Aorta (tissue), 5 donors: ENCODE results near the gene IGLL5. TPM values are rescaled to one million over a fixed set of nuclear protein-coding genes. Genes with fewer than 3 reads are reported as not detected.

ENCODE experiments used
- ATAC-seq: fragments of 200-7000 bp; cut with Tn5 transposase; one replicate; pipeline ENCODE4 v1.9.1; 2022; ENCODE audit warnings: moderate library complexity; ENCODE audit not compliant: low FRiP score
- DNase-seq, 2 donors: peaks; one replicate each; pipeline ENCODE4 v3.0.0-alpha.2; 2020
- H3K27ac ChIP-seq, 2 donors: one replicate each; pipeline ENCODE4 v1.5.1; 2013; ENCODE audit warnings: low read length in 2 of 2, mild to moderate bottlenecking in 2 of 2, moderate library complexity in 2 of 2, control low read depth in 1 of 2, inconsistent platforms in 1 of 2, low read depth in 1 of 2
- H3K27me3 ChIP-seq, 2 donors: one replicate each; pipeline ENCODE4 v1.6.1; 2013; ENCODE audit warnings: control low read depth in 1 of 2, low read length in 1 of 2, mild to moderate bottlenecking in 1 of 2, moderate library complexity in 1 of 2; ENCODE audit not compliant: insufficient read depth in 2 of 2, control insufficient read depth in 1 of 2
- H3K36me3 ChIP-seq, 2 donors: one replicate each; pipeline ENCODE4 v1.6.1; 2013; ENCODE audit warnings: control low read depth in 1 of 2, low read length in 1 of 2, mild to moderate bottlenecking in 1 of 2; ENCODE audit not compliant: insufficient read depth in 2 of 2, control insufficient read depth in 1 of 2
- H3K4me1 ChIP-seq, 2 donors: one replicate each; pipeline ENCODE4 v1.6.1; 2013; ENCODE audit warnings: low read length in 2 of 2, control low read depth in 1 of 2, mild to moderate bottlenecking in 1 of 2, moderate library complexity in 1 of 2; ENCODE audit not compliant: insufficient read depth in 2 of 2, control insufficient read depth in 1 of 2
- H3K4me3 ChIP-seq, 2 donors: one replicate each; pipeline ENCODE4 v1.5.1; 2013; ENCODE audit warnings: low read length in 2 of 2, control low read depth in 1 of 2, mild to moderate bottlenecking in 1 of 2
- H3K9me3 ChIP-seq: one replicate; pipeline ENCODE4 v1.6.1; 2013; ENCODE audit warnings: mild to moderate bottlenecking, low read length; ENCODE audit not compliant: control insufficient read depth
- WGBS, 2 donors: extraction: QIAGEN DNeasy Blood & Tissue Kit; methylation state at CpG; one replicate each; pipeline ENCODE4 v1.1.7; 2013; 5-methylcytosine and 5-hydroxymethylcytosine counted together
- intact Hi-C, 2 donors: fragments of 100-400 bp; cut with DNase I; formaldehyde crosslinking; loops; one replicate each; pipeline versions ENCODE4 v1.14.2 to v1.15.0; 2022
- long read RNA-seq, 2 donors: library from polyadenylated mRNA; unstranded; transcript quantifications; one replicate each; pipeline ENCODE4 v2.0.0, GENCODE V29; 2020 to 2021
- polyA plus RNA-seq, 2 donors: library from polyadenylated mRNA; stranded (reverse); fragments of 200-250 nt; gene quantifications; one replicate each; pipeline ENCODE4 v1.2.3, GENCODE V29; 2013
- total RNA-seq, 2 donors: library from RNA; stranded (reverse); fragmentation: NEBNext Ultra II Directional; extraction: Animal tissue kit (Norgen Biotek cat#: 25700); gene quantifications; one replicate each; pipeline ENCODE4 v1.2.1, GENCODE V29; 2021
- donor health status: healthy with polysubstance abuse.
- donor health status: Bipolar disorder and iron deficiency.
- donor health status: DM: no; HTN: no; CAD: no.
- donor health status: DM: no; HTN: no; CAD: no.
- donor health status: DM: yes; HTN: yes; CAD: no.

Gene IGLL5
- 1 to 10 TPM; 1.0 to 6.1 TPM for total RNA-seq
- polyA plus RNA-seq, result 1 to 10 TPM in 1 of 2 donors, under 1 TPM in 1; 0.51 to 3.0 TPM
- long read RNA-seq, donor 1, partial matches to known transcripts, result 0 of 4 reads
- long read RNA-seq, donor 1, other reads (novel, unspliced or antisense), result 4 of 4 reads
- long read RNA-seq, donor 2, partial matches to known transcripts, result 0 of 2 reads
- long read RNA-seq, donor 2, other reads (novel, unspliced or antisense), result 2 of 2 reads

- no peak within 1 kb of the TSS for H3K27ac ChIP-seq
- H3K9me3 ChIP-seq, result no peaks in the 10 kb centered on the region
- H3K4me3 ChIP-seq, result no peak within 1 kb of the TSS
- WGBS, 2 donors, result 74 to 85% methylated on average over 15 of the region's 15 CpGs
- intact Hi-C loops, result no loop called here
- no peak for DNase-seq
- no peaks in the 10 kb centered on the region for H3K4me1 ChIP-seq
- ATAC-seq, result peak; percentile 41
- no peaks in the 10 kb centered on the region for H3K27me3 ChIP-seq
- H3K36me3 ChIP-seq, result no peaks in the 10 kb centered on the region
Measured at GRCh38 chr22:22887621-22888503, at the start of gene IGLL5. Gene IGLL5, plus strand, starts transcription at chr22:22887816. Its CDS starts 238 bp downstream, at chr22:22888054.

- Histone ChIP-seq H3K27me3 (peaks cover 0 to 3% of the 10 kb centered on the region in 2 donors), H3K4me1 (no peaks in the 10 kb centered on the region), H3K27ac (no peak overlapping the region), H3K4me3 (no peak overlapping the region), H3K9me3 (peaks cover 2% of the 10 kb centered on the region), H3K36me3 (no peaks in the 10 kb centered on the region)
- WGBS, 2 donors, result 89 to 93% methylated on average over 5 of the region's 5 CpGs
- intact Hi-C loops, result no loop called here
- ATAC-seq, result no peak
- DNase-seq, result no peak
Measured at GRCh38 chr22:22838148-22838786, 49.3 kb upstream of the IGLL5 start.

GRCh38 chr22:22839570-22840314, 47.9 kb upstream of the IGLL5 start:
- WGBS, 2 donors, result 68 to 69% methylated on average over 6 of the region's 6 CpGs
- intact Hi-C loops, result no loop called here

GRCh38 chr22:22840780-22841179, 46.8 kb upstream of the IGLL5 start:
- Histone ChIP-seq H3K27me3 (peaks cover 0 to 3% of the 10 kb centered on the region in 2 donors), H3K27ac (no peak overlapping the region), H3K4me1 (no peaks in the 10 kb centered on the region), H3K36me3 (no peaks in the 10 kb centered on the region), H3K9me3 (peaks cover 2% of the 10 kb centered on the region), H3K4me3 (no peak overlapping the region)
- DNase-seq, result no peak
- no peak for ATAC-seq
- WGBS, 2 donors, result 50 to 66% methylated on average over 2 of the region's 2 CpGs
- intact Hi-C loops, result no loop called here

More at GRCh38 chr22:22839570-22840314, 47.9 kb upstream of the IGLL5 start:
- H3K4me3 ChIP-seq, result no peak overlapping the region
- no peak overlapping the region for H3K27ac ChIP-seq
- H3K27me3 ChIP-seq, result peaks cover 0 to 3% of the 10 kb centered on the region in 2 donors
- ATAC-seq (no peak), DNase-seq (no peak)
- peaks cover 2% of the 10 kb centered on the region for H3K9me3 ChIP-seq
- H3K36me3 ChIP-seq, result no peaks in the 10 kb centered on the region
- no peaks in the 10 kb centered on the region for H3K4me1 ChIP-seq

GRCh38 chr22:22841598-22841997, 46.0 kb upstream of the IGLL5 start:
- Histone ChIP-seq H3K4me1 (no peaks in the 10 kb centered on the region), H3K4me3 (no peak overlapping the region), H3K27ac (no peak overlapping the region), H3K9me3 (peaks cover 2% of the 10 kb centered on the region), H3K27me3 (peaks cover 0 to 3% of the 10 kb centered on the region in 2 donors), H3K36me3 (no peaks in the 10 kb centered on the region)
- intact Hi-C loops, result no loop called here
- DNase-seq, result no peak
- no peak for ATAC-seq

- ATAC-seq (no peak), DNase-seq (no peak)
- Histone ChIP-seq H3K27ac (no peak overlapping the region), H3K4me1 (no peaks in the 10 kb centered on the region), H3K36me3 (no peaks in the 10 kb centered on the region), H3K27me3 (peaks cover 0 to 3% of the 10 kb centered on the region in 2 donors), H3K9me3 (peaks cover 2% of the 10 kb centered on the region), H3K4me3 (no peak overlapping the region)
- intact Hi-C loops, result no loop called here
Measured at GRCh38 chr22:22842085-22842484, 45.5 kb upstream of the IGLL5 start.

GRCh38 chr22:22843848-22844247, 43.8 kb upstream of the IGLL5 start:
- no peaks in the 10 kb centered on the region for H3K36me3 ChIP-seq
- no peak for ATAC-seq
- H3K27me3 ChIP-seq, result no peaks in the 10 kb centered on the region
- no peak for DNase-seq
- intact Hi-C loops, result no loop called here
- H3K4me3 ChIP-seq, result no peak overlapping the region
- peaks cover 2% of the 10 kb centered on the region for H3K9me3 ChIP-seq
- no peaks in the 10 kb centered on the region for H3K4me1 ChIP-seq
- 94 to 96% methylated on average over 1 of the region's 1 CpG for WGBS, 2 donors
- no peak overlapping the region for H3K27ac ChIP-seq

- intact Hi-C loops, result loop anchor here (5.0 kb wide), 2 partner anchors 110 to 280 kb away; no protein-coding TSS in a partner anchor
- no peaks in the 10 kb centered on the region for H3K4me1 ChIP-seq
- no peak for ATAC-seq
- 5 to 28% methylated on average over 2 of the region's 2 CpGs for WGBS, 2 donors
- no peaks in the 10 kb centered on the region for H3K27me3 ChIP-seq
- no peaks in the 10 kb centered on the region for H3K36me3 ChIP-seq
- no peaks in the 10 kb centered on the region for H3K9me3 ChIP-seq
- no peak overlapping the region for H3K4me3 ChIP-seq
- DNase-seq, result no peak
- no peak overlapping the region for H3K27ac ChIP-seq
Measured at GRCh38 chr22:22847241-22847640, 40.4 kb upstream of the IGLL5 start.
